GM11168 (cell line): Measurements from ENCODE around the gene OR10H3.
"Not testable (repeated sequence)": the region's sequence is repeated elsewhere in the genome, so short reads cannot be mapped to it uniquely, and the experiment has no call there.

ENCODE experiments used
- in situ Hi-C: fragments of 300-500 bp; cut with MboI; formaldehyde crosslinking; loops from one replicate; pipeline ENCODE4 v1.12.0; 2022; ENCODE audit warnings: low sequenced_read_pairs; ENCODE audit not compliant: unreplicated experiment

Gene OR10H3

GRCh38 chr19:15776991-15777970, 39.5 kb downstream of the OR10H3 start:
- in situ Hi-C loops = no loop called here

GRCh38 chr19:15779756-15780476, 42.1 kb downstream of the OR10H3 start:
- in situ Hi-C loops = no loop called here

GRCh38 chr19:15780610-15781418, 43.0 kb downstream of the OR10H3 start:
- in situ Hi-C loops = no loop called here

DNA sequence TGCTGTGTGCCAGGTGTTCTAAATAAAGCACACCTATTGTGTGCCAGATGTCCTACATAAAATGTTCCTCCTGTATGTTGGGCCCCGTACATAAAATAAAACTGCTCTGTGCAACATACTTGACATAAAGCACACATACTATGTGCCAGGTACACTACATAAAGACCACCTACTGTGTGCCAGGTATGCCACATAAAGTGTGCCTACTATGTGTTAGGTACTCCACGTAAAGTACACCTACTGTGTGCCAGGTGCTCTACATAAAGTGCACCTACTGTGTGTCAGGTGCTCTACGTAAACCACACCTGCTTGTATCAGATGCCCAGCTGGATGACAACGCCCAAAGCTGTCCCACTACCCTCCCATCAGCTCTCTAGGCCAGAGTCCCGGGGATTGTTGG, 43.9 kb downstream of the OR10H3 start:
- in situ Hi-C loops = no loop called here

DNA sequence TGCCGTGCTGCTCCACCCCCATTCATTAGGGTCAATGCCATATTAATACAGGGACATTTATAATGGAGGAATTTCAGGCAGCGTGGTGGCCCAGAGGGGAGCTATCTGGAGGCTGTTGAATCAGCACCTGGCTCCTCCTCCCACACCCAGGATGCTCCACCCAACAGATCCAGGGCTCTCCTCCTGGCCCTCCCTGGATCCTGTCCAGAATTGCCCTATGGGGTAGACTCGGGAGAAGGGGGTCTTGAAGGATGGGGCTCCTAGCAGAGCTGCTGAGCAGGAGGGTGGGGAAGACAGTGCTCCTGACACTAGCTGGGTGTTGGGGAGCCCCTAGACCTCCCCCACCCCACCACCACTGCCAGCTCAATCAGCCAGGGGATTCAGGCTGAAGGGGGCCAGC, 44.4 kb downstream of the OR10H3 start:
- in situ Hi-C loops = no loop called here

DNA sequence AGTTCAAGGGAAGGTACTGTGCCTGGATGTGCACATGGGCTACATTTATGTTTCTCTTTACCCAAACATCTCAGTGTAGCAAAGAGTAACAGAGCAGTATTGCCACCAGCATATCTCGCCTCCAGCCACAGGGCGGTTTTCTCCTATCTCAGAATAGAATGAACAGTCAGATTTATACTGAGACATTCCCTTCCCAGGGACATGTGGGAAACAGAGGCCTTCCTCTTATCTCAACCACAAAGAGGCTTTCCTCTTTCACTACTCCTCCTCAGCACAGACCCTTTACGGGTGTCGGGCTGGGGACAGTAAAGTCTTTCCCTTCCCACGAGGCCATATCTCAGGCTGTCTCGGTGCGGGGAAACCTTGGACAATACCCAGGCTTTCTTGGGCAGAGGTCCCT, 45.1 kb downstream of the OR10H3 start:
- in situ Hi-C loops = not testable (repeated sequence)

DNA sequence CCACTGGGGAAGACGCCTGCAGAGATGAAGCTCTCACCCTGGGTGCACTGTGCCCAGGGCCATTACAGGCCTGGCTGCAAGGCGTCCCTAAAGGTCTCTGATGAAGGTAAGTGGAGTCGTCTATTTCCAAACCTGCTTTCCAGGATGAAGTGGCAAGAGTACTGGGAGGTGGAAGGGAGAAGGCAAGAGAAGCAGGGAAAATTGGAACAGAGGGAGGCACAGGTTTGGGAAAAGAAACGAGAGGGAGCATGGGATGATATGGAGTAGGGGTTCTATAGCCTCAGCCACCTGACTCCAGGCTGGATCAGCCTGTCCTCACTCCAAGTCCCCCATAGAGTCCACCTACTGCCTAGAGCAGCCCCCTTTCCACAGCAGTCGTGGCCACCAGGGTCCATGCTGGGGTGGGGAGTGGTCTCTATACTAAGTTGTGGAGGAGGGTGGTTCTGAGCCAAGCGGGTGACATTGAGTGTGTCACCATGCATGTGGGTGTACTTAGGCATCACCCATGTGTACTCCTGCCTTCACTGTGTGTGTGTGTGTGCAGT, 49.9 kb downstream of the OR10H3 start, which contains the start of gene OR10H5:
OR10H5 (plus strand) TSS at position 51 of the 545 bp plus-strand sequence. CDS start 6,388 bp downstream, outside the sequence.
- in situ Hi-C loops = no loop called here

DNA sequence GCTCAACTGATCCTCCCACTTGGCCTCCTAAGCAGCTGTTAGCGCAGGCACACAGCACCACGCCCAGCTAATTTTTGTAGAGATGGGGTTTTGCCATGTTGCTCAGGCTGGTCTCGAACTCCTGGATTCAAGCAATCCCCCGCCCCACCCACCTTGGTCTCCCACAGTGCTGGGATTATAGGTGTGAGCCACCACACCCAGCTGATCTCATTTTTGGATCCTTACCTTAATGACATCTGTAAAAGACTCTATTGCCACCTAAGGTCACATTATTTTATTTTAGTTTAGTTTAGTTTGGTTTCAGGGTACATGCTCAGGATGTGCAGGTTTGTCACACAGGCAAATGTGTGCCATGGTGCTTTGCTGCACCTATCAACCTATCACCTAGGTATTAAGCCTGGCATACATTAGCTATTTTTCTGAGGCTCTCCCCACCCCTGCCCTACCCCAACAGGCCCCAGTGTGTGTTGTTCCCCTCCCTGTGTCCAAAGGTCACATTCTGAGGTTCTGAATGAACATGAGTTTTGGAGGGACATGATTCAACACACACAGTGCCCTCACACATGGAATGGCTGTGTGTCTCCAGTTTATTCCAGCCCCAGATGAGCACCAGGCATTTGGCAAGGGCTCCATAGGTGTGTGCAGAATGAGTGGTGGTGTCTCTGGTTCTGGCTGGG, 50.9 kb downstream of the OR10H3 start:
- in situ Hi-C loops = no loop called here

- in situ Hi-C loops = no loop called here
Measured at GRCh38 chr19:15790096-15790495, 52.3 kb downstream of the OR10H3 start.
